GM18498 (cell line): Measurements from ENCODE around the gene MBNL2.

Experiments
- ATAC-seq: cut with Tn5 transposase; IDR thresholded peaks from one replicate; pipeline ENCODE4 v1.9.1; 2021; ENCODE audit warnings: mild to moderate bottlenecking, moderate library complexity; ENCODE audit not compliant: unreplicated experiment

MBNL2 gene, protein sequence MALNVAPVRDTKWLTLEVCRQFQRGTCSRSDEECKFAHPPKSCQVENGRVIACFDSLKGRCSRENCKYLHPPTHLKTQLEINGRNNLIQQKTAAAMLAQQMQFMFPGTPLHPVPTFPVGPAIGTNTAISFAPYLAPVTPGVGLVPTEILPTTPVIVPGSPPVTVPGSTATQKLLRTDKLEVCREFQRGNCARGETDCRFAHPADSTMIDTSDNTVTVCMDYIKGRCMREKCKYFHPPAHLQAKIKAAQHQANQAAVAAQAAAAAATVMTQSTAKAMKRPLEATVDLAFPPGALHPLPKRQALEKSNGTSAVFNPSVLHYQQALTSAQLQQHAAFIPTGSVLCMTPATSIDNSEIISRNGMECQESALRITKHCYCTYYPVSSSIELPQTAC

DNA sequence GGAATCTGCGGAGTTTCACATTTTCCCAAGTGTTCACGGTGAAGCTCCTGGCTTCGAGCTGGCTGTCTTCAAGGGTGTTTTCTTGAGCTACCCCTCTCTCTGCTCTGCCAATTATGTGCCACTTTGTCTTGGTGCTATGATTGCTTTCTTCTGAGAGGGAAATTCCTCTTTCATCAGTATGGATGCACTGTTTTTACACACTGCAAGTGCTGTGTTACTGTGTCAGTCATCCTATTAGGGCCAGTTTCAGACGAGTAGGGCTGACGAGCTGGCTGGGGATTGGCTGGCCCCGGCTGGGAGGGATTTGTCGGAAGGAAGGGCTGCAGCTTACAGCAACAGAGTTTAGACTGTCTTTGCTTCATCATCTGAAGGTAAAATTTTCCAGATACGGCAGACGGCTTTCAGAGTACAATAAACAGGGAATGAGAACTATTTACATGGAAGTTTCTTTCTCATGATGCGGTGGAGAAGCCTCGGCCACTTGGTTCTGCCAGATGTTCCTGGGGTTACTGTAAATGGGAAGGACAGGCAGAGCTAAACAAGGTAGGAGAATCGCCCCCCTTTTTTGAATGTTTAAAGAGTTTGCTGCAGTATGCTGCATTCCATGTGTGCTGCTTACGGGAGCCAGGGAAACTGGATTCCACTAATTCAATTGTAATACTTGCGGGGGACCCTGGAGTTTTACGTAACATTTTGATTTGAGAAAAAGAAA is at the start of gene MBNL2:
Gene MBNL2, plus strand, starts transcription at position 345 of the 712 bp plus-strand sequence. CDS start 53,903 bp downstream, outside the sequence.
- ATAC-seq, result peak; percentile 98

DNA sequence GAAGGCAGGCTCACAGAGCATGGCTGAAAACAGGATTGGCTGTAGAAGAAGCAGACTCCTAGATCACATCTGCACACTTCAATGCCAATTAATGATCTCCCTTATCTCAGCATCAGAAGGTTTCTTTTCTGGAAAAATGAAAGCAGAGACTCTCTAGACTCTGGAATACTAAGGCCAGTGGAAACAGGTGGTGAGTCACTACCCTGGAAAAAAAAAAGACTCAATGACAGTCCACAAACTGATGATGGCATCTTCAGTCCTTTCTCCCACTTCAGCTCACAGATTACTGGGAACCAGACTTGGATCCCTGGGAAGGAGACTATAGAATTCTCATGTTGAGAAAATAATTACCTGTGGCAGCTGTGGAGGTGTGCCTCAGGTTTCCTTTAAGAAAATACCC is 47.5 kb upstream of the MBNL2 start:
- no peak for ATAC-seq

DNA sequence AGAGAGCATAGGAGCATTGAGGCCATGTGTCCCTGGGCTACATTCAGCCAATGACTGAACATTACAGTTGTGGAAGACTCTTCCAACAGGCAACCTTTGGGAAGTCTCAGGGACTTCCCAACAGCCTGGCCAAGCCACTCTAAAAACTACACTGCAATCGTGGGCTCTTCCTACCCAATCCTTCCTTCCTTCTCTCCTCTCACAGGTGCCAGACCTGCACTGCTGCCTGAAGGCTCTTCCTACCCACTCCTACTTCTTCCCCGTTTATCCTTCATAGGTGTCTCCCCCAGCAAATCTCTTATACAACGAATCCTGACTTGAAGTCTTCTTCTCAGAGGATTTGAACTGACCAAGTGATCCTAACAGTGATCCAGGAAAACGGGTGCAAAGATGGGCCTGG is 47.1 kb upstream of the MBNL2 start:
- no peak for ATAC-seq

DNA sequence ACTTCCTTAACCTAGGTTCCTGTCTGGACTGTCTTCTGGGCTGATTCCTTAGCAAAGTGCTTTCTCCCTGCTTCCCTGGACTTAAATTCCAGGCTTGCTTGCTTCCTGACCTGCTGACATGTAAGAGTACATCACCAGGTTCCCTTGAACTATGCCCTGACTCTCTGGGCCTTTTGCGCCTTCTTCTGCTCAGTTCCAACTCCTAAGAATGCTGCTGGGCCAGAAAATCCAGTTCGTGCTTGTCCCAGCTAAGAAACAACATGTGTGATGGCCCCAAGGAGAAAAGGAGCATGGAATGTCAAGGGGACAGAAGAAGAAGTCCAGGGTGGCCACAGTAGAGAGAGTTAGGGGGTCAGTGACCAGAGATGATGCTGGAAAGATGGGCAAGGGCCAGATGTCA is 42.6 kb upstream of the MBNL2 start:
- no peak for ATAC-seq

DNA sequence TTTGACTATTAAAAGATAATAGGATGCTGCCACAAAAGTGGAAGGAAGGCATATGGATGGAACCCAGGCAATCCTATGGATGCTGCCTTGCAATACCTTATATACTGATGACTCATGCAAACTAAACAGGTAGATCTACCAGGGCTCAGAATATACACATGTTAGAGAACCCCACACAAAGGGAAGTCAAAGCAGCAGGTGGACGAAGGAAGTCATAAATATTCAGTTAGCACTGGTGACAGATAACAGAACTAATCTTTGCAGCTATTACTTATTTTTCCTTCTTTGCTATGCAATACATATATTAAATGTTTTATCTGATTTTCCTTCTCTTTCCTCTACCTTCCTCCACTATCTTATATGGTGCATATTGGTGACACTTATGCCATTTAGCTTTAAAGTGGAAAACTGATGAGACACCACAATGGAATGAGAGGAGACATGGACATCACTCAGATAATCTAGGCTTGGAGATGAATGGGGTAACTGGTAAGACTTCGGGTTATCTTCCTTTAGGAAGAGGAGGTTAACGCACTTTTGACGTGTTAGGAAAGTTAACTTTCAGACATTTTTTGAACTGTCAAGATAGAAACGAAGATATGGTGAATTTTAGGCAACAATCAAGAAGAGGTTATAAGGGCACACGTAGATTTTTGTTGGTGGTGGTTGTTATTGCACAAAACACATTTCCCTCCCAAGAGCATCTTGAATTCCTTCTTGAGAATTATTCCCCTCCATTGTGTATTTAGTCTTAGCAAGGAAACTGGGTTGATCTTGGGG is 39.8 kb upstream of the MBNL2 start:
- no peak for ATAC-seq

DNA sequence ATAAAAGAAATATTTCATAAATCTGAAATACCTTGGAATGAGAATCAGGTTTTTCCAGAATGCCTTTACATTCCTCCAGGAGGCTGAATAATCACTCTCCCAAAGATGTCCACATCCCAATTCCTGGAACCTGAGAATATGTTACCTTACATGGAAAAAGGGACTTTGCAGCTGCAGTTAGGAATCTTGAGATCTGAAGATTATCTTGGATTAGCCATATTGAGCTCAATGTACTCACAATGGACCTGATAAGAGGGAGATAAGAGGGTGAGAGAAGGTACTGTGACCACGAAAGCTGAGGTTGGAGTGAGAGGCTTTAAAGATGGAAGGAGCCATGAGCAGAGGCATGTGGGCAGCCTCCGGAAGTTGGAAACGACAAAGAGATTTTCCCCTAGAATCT is 36.8 kb upstream of the MBNL2 start:
- ATAC-seq, result no peak

DNA sequence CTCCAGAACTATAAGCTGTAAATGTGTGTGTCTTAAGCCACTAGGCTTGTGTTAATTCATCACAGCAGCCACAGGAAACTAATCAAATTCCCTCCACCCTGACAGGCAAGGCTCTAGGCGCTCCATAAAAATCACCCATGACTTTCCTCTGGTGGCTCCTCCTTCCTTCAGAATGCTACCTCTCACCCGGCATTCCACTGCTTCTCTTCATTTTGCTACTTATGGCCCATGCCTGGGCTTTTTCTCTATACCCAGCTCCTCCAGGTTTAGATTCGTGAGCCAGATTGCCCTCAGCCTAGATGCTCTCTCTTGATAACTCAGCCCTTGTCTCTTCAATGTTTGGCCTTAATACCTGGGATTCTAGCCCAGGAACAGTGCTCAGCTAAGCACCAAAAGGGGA is 36.4 kb upstream of the MBNL2 start:
- ATAC-seq, result no peak

DNA sequence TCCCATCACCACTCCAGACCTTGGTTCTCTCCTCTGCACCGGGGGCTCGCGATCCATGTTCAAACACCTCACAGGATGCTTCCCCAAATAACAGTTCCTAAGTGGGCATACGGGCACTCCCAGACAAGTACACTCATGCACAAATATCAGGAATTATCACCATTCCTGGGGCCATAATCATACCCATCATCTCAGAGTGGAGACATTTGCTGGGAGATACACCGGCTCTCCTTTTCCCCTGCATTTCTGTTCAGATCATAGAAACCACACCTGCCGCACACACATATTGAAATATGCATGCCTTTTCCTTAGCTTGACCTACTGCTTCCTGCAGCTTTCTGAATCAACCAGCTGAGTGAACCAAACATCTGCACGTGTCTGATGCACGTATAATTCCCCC is 33.9 kb upstream of the MBNL2 start:
- no peak for ATAC-seq

DNA sequence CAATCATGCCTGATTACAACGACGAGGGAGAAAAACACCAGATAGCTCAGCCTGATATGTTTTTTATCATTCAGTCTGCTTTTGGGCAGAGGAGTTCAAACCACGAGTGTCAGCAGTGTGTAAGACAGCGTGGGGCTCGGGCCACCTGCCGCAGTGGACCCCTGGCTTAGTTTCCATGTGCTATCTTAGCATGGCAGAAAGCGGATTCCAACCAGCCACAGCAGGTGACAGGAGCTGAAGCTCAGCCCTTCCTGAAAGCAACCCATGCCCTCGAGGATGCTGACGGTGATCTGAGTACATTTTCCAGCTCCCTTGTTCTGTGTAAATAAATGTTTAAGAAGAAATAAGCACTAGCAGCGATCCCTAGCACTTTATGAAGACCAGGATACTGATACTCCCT is 32.2 kb upstream of the MBNL2 start:
- ATAC-seq, result no peak

DNA sequence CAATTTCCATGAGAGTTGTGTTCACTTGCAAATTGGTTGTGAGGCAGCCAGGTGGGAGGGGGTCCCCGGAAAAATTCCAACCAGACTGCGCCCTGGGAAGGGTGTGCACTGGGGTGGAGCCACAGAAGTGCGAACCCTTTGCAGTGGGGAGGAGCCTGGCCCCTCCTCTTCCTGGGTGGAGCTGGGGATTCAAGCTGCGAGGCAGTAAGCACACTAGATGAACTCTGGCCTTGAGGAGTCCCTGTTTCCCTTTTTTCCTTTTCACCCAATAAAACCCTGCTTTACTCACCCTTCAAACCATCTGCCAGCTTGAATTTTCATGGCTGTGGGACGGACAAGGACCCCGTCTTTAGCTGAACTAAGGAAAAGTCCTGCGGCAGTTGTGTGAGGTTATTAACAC is 31.0 kb upstream of the MBNL2 start:
- no peak for ATAC-seq

DNA sequence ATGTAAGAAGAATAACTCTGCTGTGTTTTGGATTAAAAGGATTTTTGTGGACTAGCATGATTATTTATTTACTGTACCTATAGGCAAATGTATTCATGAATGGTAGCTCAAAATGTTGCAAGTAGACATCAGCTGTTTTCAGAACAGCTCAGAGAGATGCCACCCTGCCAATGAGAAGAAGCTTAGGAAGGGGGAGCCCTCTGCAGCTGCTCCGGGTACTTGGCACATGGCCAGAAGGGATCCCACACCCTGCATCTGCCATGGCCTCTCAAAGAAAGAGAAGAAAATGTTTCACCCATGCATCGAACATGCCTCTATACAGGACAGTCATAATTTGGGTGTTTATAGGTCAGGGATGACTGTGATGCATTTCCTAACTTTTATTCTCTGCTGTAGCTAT is 30.5 kb upstream of the MBNL2 start:
- no peak for ATAC-seq

DNA sequence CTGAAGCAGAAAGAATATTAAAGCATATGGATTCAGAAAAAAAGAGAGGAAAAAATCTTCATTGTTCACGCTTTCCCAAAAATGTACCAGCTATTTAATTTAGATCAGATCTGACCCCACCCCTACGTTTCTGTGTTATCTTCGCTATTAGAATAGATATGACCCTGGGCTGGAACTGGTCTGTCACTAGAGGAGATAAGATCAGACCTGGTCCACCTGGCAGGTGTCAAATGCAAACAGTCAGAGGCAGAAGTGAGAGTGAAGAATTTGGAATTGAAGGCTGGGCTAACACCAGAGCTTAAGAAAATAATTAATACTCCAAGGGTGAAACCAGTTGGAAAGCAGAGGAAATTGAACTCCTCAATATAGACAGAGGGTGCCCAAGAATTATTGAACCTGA is 30.0 kb upstream of the MBNL2 start:
- no peak for ATAC-seq

DNA sequence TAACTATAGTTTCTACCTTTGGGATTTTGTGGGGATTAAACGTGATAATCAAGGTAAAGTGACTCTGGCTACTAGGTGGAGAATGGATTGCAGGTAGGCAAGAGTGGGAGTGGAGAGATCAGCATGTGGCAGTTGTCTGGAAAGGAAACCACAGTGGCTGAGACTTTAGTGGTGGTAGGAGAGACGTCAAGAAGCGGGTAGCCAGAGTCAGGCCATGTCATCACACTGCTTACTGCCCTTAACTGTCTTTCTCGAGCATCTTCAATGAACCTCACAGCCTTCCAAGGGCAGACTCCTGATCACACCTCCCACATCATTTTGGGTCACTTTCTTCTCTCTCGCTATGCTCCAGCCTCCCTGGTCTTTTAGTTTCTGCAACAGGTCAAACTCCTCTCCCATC is 28.6 kb upstream of the MBNL2 start:
- no peak for ATAC-seq

DNA sequence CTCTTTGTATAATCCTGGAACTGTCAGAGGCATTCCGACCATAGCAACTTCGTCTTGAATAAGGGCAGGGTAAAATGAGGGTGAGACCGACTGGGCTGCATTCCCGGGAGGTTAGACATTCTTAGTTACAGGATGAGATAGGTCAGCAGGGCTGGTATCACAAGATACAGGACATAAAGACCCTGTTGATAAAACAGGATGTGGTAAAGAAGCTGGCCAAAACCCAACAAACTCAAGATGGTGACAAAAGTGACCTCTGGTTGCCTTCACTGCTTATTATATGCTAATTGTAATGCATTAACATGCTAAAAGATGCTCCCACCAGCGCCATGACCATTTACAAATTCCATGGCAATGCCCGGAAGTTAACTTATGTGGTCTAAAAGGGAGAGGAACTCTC is 27.7 kb upstream of the MBNL2 start:
- ATAC-seq, result no peak

DNA sequence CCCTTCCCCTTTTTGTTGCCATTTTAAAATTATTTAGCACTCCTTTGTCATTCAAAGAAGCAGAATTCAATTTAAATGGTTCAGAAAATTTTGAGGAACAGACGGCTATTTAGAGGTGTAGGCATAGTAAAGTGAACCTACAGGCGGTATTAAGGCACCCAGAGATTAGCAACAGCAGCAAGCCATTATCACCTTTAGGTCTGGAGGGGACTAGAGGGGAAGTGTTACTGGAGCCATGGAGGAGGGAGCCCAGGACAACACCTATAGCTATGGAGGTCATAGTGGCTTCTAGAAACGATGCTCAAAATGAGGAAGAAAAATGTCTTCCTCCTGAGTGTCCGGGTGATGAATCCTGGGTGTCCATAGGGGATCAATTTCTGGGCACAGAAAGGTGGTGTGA is 25.8 kb upstream of the MBNL2 start:
- ATAC-seq, result no peak

DNA sequence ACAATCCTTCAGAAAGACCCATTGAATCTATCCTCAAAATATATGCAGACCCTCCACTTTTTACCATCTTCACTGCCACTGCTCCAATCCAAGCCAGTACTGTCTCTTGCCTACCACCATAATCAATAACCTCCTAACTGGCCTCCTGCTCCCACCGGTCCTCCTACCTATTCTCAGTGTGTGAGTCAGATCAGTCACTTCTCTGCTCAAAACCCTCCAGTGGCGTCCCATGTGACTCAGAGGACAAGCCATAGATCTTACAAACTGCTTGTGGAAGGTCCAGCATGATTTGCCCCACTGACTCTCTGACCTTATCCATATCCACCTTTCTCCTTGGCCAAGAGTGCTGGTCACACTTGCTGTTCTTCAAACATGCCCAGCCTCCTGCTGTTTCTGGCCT is 23.4 kb upstream of the MBNL2 start:
- no peak for ATAC-seq

DNA sequence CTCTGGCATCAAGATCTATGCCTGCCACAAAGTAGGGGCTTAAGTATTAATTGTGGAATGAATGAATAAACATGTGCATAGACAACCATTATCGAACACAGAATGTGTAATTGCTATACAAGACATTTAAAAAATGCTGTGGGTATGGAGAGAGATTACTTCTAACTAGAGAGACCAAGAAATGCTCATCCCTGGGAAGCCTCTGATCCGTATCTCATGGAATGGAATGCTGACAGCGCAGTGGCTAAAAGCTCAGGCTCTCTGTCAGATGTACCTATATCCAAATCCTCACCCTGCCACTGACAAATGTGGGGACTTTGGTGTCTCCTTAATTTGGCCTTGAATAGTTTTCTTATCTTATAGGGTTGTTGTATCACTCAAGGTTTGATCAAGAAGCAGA is 22.7 kb upstream of the MBNL2 start:
- ATAC-seq, result no peak

DNA sequence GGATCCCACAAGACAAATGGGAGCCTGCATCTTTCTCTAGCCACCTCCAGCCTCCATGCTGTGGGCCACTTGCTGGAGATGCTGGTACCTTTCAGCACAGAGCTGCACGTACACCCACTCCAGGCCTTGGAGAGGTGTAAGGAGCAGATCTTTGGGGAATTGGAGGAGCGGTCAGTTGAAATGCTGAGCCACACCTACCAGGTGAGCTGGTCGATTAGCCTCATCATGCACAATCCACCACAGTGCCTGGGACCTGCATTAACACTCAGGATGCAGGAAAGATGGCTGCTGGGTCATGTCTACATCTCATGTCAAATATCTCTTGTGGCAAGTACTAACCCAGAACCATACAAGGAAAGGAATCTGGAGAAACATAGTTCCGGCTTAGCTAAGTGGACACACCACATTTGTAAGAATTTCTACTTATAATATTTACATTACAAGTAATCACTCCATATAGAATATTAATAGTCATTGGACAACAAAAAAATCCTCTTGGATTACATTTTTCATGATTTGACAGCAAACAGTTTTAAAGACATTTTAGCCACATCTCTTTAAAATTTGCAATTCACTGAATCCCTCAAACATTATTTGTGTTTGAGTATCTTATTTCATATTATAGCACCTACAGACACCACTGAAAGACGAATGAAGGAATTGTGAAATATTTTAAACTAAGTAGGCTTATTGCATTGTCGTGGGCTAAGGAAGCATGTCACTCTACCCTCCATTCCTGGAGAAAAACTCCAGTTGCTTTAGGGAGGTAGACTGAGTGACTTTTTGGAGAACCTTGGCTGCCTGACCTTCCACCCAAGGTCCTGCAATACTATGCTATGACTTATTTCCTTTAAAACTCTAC is 21.8 kb upstream of the MBNL2 start:
- no peak for ATAC-seq

DNA sequence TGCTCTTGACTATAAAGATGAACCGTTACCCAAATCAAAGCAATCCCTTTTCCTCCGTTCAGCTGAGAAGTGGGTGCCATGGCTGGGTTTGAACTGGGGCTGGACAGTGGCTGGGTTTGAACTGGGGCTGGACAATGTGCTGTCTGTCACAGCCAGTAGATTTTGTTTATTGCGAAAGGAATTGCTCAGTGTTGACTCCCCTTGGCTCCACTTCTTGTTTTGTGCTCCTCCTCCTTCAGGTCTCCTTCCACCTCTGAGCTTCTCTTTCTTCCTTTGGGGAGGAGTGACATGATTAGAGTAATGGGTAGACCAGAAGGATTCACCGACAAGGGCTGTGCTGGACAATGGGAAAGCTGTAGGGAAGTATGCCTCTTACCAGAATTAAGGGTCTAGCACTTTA is 19.4 kb upstream of the MBNL2 start:
- ATAC-seq, result no peak

DNA sequence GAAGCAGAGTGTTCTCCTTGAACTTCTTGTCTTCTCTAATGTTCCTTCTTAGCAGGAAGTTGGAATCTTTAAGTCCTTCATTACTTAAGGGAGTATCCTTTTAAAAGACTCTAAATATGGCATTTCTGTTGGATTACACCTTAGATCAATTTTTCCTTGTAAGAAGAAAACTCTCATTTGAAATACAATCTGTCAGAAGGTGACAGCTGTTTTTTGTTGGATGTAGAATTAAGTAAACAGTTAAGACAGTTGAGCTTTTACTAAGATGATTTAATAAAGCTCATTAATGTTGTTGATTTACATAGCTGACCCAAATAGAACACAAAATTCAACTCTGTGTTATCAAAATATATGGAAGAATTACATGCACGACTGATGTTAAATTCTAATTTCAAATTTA is 16.7 kb upstream of the MBNL2 start:
- no peak for ATAC-seq

DNA sequence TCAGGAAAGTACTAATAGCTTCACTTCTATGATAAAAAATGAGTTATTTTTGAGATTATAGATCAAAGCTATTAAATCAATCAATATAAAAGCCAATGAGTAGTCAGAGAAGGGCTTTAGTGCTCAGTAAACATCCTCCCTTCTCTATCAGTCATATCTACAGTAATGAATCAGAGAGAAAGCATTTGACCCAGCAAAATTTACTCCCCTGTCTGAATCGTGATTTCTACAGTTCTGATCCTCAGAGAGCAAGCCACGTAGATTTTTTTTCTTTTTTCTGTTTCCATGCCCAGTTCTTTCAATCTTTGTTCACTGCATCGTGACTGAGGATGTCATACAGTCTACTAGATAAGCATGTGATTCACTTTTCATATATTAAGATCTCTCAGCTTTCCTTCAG is 16.2 kb upstream of the MBNL2 start:
- ATAC-seq, result no peak
